HG03575 (cell line): ENCODE data around the gene CKMT2.
"Not testable (repeated sequence)": the region's sequence is repeated elsewhere in the genome, so short reads cannot be mapped to it uniquely, and the experiment has no call there.

Experiments
- ATAC-seq: cut with Tn5 transposase; IDR thresholded peaks from one replicate; pipeline ENCODE4 v1.9.1; 2021; ENCODE audit not compliant: unreplicated experiment, insufficient number of reproducible peaks, low FRiP score; ENCODE audit errors: extremely low read depth

The CKMT2 gene

GRCh38 chr5:81292130-81292529 is 59.0 kb downstream of the CKMT2 start:
- ATAC-seq, result no peak

- not testable (repeated sequence) for ATAC-seq
Measured at GRCh38 chr5:81294021-81294420, 60.9 kb downstream of the CKMT2 start.

- no peak for ATAC-seq
Measured at GRCh38 chr5:81297531-81297930, 64.4 kb downstream of the CKMT2 start.

- ATAC-seq, result no peak
Measured at GRCh38 chr5:81300921-81301270, 67.8 kb downstream of the CKMT2 start.

- peak; percentile 85 for ATAC-seq
Measured at GRCh38 chr5:81301271-81302015, 68.3 kb downstream of the CKMT2 start, which contains the start of gene ZCCHC9. ZCCHC9 (plus strand) TSS chr5:81301587; CDS start chr5:81304758, 3,171 bp downstream.

- no peak for ATAC-seq
Measured at GRCh38 chr5:81302596-81302995, 69.5 kb downstream of the CKMT2 start.

GRCh38 chr5:81303563-81303962 is 70.4 kb downstream of the CKMT2 start:
- ATAC-seq, result no peak

GRCh38 chr5:81305785-81306184 is 72.7 kb downstream of the CKMT2 start:
- no peak for ATAC-seq

GRCh38 chr5:81308836-81309235 is 75.7 kb downstream of the CKMT2 start:
- no peak for ATAC-seq

- no peak for ATAC-seq
Measured at GRCh38 chr5:81310402-81311063, 77.4 kb downstream of the CKMT2 start.

GRCh38 chr5:81313278-81313677 is 80.2 kb downstream of the CKMT2 start:
- ATAC-seq, result no peak

GRCh38 chr5:81313686-81314085 is 80.6 kb downstream of the CKMT2 start:
- ATAC-seq, result no peak

- ATAC-seq, result no peak
Measured at GRCh38 chr5:81314581-81314980, 81.5 kb downstream of the CKMT2 start.

GRCh38 chr5:81315336-81315735 is 82.2 kb downstream of the CKMT2 start:
- no peak for ATAC-seq

- ATAC-seq, result no peak
Measured at GRCh38 chr5:81315830-81316229, 82.7 kb downstream of the CKMT2 start.
